HEK293 (cell line): ENCODE results near the gene RBBP8.

Experiments used
- CTCF ChIA-PET: fragments of 350-600 bp; formaldehyde crosslinking; extraction: SDS; loops from one replicate; lab custom pipeline; 2021; ENCODE audit warnings: antibody characterized with exemption; lab: Yijun Ruan, JAX
- POLR2A ChIA-PET: fragments of 300-600 bp; formaldehyde crosslinking; extraction: SDS; loops from one replicate; lab custom pipeline; 2020; ENCODE audit warnings: antibody characterized with exemption, inconsistent platforms; lab: Yijun Ruan, JAX
- H3K27ac ChIP-seq: fragments of 200-500 bp; sonication (Bioruptor generic); 2 replicates; pipeline ENCODE4 v1.5.1; 2014; ENCODE audit warnings: low read depth, low read length, control low read depth, inconsistent platforms; ENCODE audit errors: extremely low read depth
- H3K36me3 ChIP-seq, 2 experiments: fragments of 200-500 bp in 1 of 2; sonication (Bioruptor generic) in 1 of 2; 1 replicate in 1 of 2; 2 replicates in 1 of 2; pipeline ENCODE4 v1.5.1; 2014 to 2017; ENCODE audit warnings: inconsistent platforms in 2 of 2, low read length in 2 of 2; ENCODE audit not compliant: control insufficient read depth in 2 of 2, insufficient read depth in 1 of 2
- H3K4me1 ChIP-seq: fragments of 200-500 bp; sonication (Bioruptor generic); 2 replicates; pipeline ENCODE4 v1.5.1; 2014; ENCODE audit warnings: mild to moderate bottlenecking, low read length, inconsistent platforms; ENCODE audit not compliant: control insufficient read depth, insufficient read depth
- H3K4me3 ChIP-seq: 2 replicates; pipeline ENCODE4 v1.5.1; 2011; ENCODE audit warnings: low read depth, mild to moderate bottlenecking, control low read depth, low read length, moderate library complexity
- H3K9me3 ChIP-seq: fragments of 200-500 bp; sonication (Bioruptor generic); 2 replicates; pipeline ENCODE4 v1.5.1; 2014; ENCODE audit warnings: low read depth, low read length, inconsistent platforms; ENCODE audit not compliant: control insufficient read depth, insufficient read depth
- BCL11B ChIP-seq: fragments of 450-650 bp; formaldehyde crosslinking; IDR thresholded peaks from 2 replicates; pipeline ENCODE4 v1.5.1; 2016; ENCODE audit warnings: low read depth, missing biosample characterization, missing genetic modification characterization
- GLI2 ChIP-seq: fragments of 450-650 bp; formaldehyde crosslinking; IDR thresholded peaks from 2 replicates; pipeline ENCODE4; 2017; ENCODE audit warnings: missing biosample characterization, missing genetic modification characterization, low read depth, borderline replicate concordance
- HIC1 ChIP-seq: fragments of 450-650 bp; formaldehyde crosslinking; IDR thresholded peaks from 2 replicates; pipeline ENCODE4 v1.5.1; 2016; ENCODE audit warnings: missing biosample characterization, missing genetic modification characterization
- HOXC10 ChIP-seq: sonication (generic); formaldehyde crosslinking; IDR thresholded peaks from 2 replicates; pipeline ENCODE4 v1.8.1; 2023; ENCODE audit warnings: mild to moderate bottlenecking, missing genetic modification reagents
- KLF10 ChIP-seq: fragments of 450-650 bp; IDR thresholded peaks from 2 replicates; pipeline ENCODE4 v1.5.1; 2018; ENCODE audit warnings: missing biosample characterization, mild to moderate bottlenecking, missing genetic modification characterization
- PRDM1 ChIP-seq: fragments of 450-650 bp; formaldehyde crosslinking; IDR thresholded peaks from 2 replicates; pipeline ENCODE4; 2016; ENCODE audit warnings: missing biosample characterization, missing genetic modification characterization
- TSHZ1 ChIP-seq: fragments of 450-650 bp; formaldehyde crosslinking; IDR thresholded peaks from 2 replicates; pipeline ENCODE4 v1.5.1; 2016; ENCODE audit warnings: missing biosample characterization, missing genetic modification characterization, borderline replicate concordance
- ZFP69B ChIP-seq: fragments of 450-650 bp; formaldehyde crosslinking; IDR thresholded peaks from 2 replicates; pipeline ENCODE4 v1.5.1; 2016; ENCODE audit warnings: missing biosample characterization, missing genetic modification characterization
- ZNF184 ChIP-seq: fragments of 450-650 bp; IDR thresholded peaks from 2 replicates; pipeline ENCODE4 v1.5.1; 2018; ENCODE audit warnings: missing biosample characterization, mild to moderate bottlenecking, missing genetic modification characterization
- ZNF19 ChIP-seq: fragments of 450-650 bp; formaldehyde crosslinking; IDR thresholded peaks from 2 replicates; pipeline ENCODE4; 2016; ENCODE audit warnings: missing biosample characterization, missing genetic modification characterization, low read depth
- ZNF350 ChIP-seq: fragments of 450-650 bp; formaldehyde crosslinking; IDR thresholded peaks from 2 replicates; pipeline ENCODE4 v1.5.0; 2017; ENCODE audit warnings: missing biosample characterization, mild to moderate bottlenecking, missing genetic modification characterization
- ZNF37A ChIP-seq: fragments of 450-650 bp; IDR thresholded peaks from 2 replicates; pipeline ENCODE4 v1.5.1; 2018; ENCODE audit warnings: missing biosample characterization, missing genetic modification characterization
- ZNF501 ChIP-seq: fragments of 450-650 bp; formaldehyde crosslinking; IDR thresholded peaks from 2 replicates; pipeline ENCODE4 v1.5.1; 2016; ENCODE audit warnings: missing biosample characterization, missing genetic modification characterization
- ZNF548 ChIP-seq: fragments of 450-650 bp; formaldehyde crosslinking; IDR thresholded peaks from 2 replicates; pipeline ENCODE4 v1.5.1; 2016; ENCODE audit warnings: missing biosample characterization, missing genetic modification characterization
- ZNF549 ChIP-seq: fragments of 450-650 bp; IDR thresholded peaks from 2 replicates; pipeline ENCODE4 v1.5.1; 2018; ENCODE audit warnings: missing biosample characterization, missing genetic modification characterization, mild to moderate bottlenecking, inconsistent platforms, moderate library complexity
- ZNF580 ChIP-seq: fragments of 450-650 bp; formaldehyde crosslinking; IDR thresholded peaks from 2 replicates; pipeline ENCODE4 v1.5.1; 2016; ENCODE audit warnings: missing biosample characterization, missing genetic modification characterization
- ZNF610 ChIP-seq: fragments of 450-650 bp; formaldehyde crosslinking; IDR thresholded peaks from 2 replicates; pipeline ENCODE4 v1.5.1; 2016; ENCODE audit warnings: missing biosample characterization, missing genetic modification characterization, borderline replicate concordance
- ZNF629 ChIP-seq: fragments of 450-650 bp; formaldehyde crosslinking; IDR thresholded peaks from 2 replicates; pipeline ENCODE4 v1.5.1; 2017; ENCODE audit warnings: missing biosample characterization, missing genetic modification characterization
- ZNF747 ChIP-seq: fragments of 450-650 bp; formaldehyde crosslinking; IDR thresholded peaks from 2 replicates; pipeline ENCODE4 v1.5.1; 2016; ENCODE audit warnings: missing biosample characterization, missing genetic modification characterization
- ZNF776 ChIP-seq: fragments of 450-650 bp; formaldehyde crosslinking; IDR thresholded peaks from 2 replicates; pipeline ENCODE4 v1.5.0; 2017; ENCODE audit warnings: missing biosample characterization, missing genetic modification characterization, borderline replicate concordance
- ZNF777 ChIP-seq: fragments of 450-650 bp; formaldehyde crosslinking; IDR thresholded peaks from 2 replicates; pipeline ENCODE4 v1.5.1; 2017; ENCODE audit warnings: missing biosample characterization, missing genetic modification characterization, borderline replicate concordance
- ZNF843 ChIP-seq: fragments of 450-650 bp; formaldehyde crosslinking; IDR thresholded peaks from 2 replicates; pipeline ENCODE4 v1.5.1; 2016; ENCODE audit warnings: missing biosample characterization, missing genetic modification characterization
- ZSCAN18 ChIP-seq: fragments of 450-650 bp; formaldehyde crosslinking; IDR thresholded peaks from 2 replicates; pipeline ENCODE4 v1.5.1; 2016; ENCODE audit warnings: missing biosample characterization, missing genetic modification characterization
- TF ChIP-seq, protein P1 (sequence below): fragments of 450-650 bp; formaldehyde crosslinking; IDR thresholded peaks from 2 replicates; pipeline ENCODE4 v1.5.1; 2016; ENCODE audit warnings: missing biosample characterization, missing genetic modification characterization
- TF ChIP-seq, protein P2 (sequence below): fragments of 450-650 bp; formaldehyde crosslinking; IDR thresholded peaks from 2 replicates; pipeline ENCODE4 v1.5.1; 2016; ENCODE audit warnings: missing biosample characterization, missing genetic modification characterization

Gene RBBP8

DNA sequence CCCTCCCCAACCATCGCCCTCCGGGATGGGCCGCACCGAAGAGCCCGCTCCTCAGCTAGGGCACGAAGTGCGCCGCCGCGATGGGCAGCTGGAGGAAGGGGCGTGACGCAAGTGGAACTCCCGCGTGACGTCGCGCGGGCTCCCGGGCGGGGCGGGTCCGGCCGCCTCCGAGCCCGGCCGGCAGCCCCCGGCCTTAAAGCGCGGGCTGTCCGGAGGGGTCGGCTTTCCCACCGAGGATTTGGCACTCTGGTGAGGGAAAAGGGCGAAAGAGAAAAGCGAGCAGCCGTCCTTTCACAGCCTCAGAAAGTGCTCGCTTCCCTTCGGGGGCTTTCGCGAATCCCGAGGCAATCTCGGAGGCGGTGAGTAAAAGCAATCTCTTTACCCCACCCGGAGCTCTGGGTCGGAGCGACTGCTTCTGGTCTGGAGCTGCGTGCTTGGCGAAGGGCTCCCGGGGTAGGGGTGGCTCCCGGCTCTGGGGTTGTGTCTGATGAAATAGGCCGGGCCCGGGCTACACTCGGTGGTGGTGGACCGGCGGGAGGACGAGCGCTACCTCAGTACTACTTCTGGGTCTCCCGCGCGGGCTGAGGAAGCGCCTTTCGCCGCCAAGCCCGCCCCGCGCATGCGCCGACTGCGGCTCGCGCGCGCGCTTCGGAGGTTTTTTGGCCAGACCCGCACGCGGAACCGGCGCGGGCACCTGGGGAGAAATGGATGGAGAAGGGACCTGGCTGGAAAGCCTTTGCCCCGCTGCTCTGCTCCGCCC is at the start of gene RBBP8:
Gene RBBP8 (plus strand): TSS at position 123 of the 760 bp plus-strand sequence. CDS start 3,524 bp downstream, outside the sequence.
- Histone ChIP-seq H3K27ac (peak within 1 kb of the TSS; percentile 95), H3K4me3 (peak within 1 kb of the TSS; percentile 60), H3K9me3 (no peaks in the 10 kb centered on the region), H3K4me1 (peaks cover 5% of the 10 kb centered on the region), H3K36me3 (peaks cover 18 to 19% of the 10 kb centered on the region in 2 experiments; a peak in 2 of 3 replicates)
- POLR2A ChIA-PET, result interaction anchor here (0.6 to 1.5 kb wide), 12 partner anchors 8 to 173 kb away, joined by 3 to 12 read pairs (median 4); no protein-coding TSS in a partner anchor
- CTCF ChIA-PET, result interaction anchor here (0.6 to 2.1 kb wide), 3 partner anchors 11 to 493 kb away, joined by 5 to 7 read pairs (median 5); no protein-coding TSS in a partner anchor
- TF ChIP-seq, protein P1, sequence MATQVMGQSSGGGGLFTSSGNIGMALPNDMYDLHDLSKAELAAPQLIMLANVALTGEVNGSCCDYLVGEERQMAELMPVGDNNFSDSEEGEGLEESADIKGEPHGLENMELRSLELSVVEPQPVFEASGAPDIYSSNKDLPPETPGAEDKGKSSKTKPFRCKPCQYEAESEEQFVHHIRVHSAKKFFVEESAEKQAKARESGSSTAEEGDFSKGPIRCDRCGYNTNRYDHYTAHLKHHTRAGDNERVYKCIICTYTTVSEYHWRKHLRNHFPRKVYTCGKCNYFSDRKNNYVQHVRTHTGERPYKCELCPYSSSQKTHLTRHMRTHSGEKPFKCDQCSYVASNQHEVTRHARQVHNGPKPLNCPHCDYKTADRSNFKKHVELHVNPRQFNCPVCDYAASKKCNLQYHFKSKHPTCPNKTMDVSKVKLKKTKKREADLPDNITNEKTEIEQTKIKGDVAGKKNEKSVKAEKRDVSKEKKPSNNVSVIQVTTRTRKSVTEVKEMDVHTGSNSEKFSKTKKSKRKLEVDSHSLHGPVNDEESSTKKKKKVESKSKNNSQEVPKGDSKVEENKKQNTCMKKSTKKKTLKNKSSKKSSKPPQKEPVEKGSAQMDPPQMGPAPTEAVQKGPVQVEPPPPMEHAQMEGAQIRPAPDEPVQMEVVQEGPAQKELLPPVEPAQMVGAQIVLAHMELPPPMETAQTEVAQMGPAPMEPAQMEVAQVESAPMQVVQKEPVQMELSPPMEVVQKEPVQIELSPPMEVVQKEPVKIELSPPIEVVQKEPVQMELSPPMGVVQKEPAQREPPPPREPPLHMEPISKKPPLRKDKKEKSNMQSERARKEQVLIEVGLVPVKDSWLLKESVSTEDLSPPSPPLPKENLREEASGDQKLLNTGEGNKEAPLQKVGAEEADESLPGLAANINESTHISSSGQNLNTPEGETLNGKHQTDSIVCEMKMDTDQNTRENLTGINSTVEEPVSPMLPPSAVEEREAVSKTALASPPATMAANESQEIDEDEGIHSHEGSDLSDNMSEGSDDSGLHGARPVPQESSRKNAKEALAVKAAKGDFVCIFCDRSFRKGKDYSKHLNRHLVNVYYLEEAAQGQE, result no peak
- TF ChIP-seq HIC1 (peak; percentile 63; the same call in 1 of the 2 replicates), PRDM1 (tag by site-specific recombination) (peak; percentile 75), ZNF776 (no peak), ZNF37A (no peak), TSHZ1 (tag by site-specific recombination) (no peak), ZNF580 (tag by site-specific recombination) (no peak), ZNF350 (tag by site-specific recombination) (no peak), ZNF629 (peak; percentile 96), ZNF184 (no peak), ZNF747 (tag by site-specific recombination) (no peak), BCL11B (tag by site-specific recombination) (peak; percentile 73; the same call in 1 of the 2 replicates), HOXC10 (CRISPR knock-in tag) (no peak), GLI2 (tag by site-specific recombination) (no peak), ZNF549 (tag by site-specific recombination) (no peak), ZFP69B (tag by site-specific recombination) (no peak; the same call in 1 of the 2 replicates), KLF10 (tag by site-specific recombination) (peak; percentile 55; the same call in 1 of the 2 replicates), ZSCAN18 (tag by site-specific recombination) (no peak), ZNF777 (tag by site-specific recombination) (no peak), ZNF501 (no peak; the same call in 1 of the 2 replicates), ZNF610 (no peak), ZNF19 (tag by site-specific recombination) (no peak), ZNF843 (tag by site-specific recombination) (peak; percentile 11; the same call in 1 of the 2 replicates), ZNF548 (no peak)
- TF ChIP-seq, protein P2, sequence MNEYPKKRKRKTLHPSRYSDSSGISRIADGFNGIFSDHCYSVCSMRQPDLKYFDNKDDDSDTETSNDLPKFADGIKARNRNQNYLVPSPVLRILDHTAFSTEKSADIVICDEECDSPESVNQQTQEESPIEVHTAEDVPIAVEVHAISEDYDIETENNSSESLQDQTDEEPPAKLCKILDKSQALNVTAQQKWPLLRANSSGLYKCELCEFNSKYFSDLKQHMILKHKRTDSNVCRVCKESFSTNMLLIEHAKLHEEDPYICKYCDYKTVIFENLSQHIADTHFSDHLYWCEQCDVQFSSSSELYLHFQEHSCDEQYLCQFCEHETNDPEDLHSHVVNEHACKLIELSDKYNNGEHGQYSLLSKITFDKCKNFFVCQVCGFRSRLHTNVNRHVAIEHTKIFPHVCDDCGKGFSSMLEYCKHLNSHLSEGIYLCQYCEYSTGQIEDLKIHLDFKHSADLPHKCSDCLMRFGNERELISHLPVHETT (tag by site-specific recombination), result no peak
